Loucy (cell line): Measurements from ENCODE around the gene ZNF83.
A peak's percentile ranks its signal among the peaks of the same experiment; 100 is the strongest.

Source experiments
- H2AFZ ChIP-seq: fragments of 200-600 bp; sonication (generic); 2 replicates; pipeline ENCODE4 v1.6.0; 2016; ENCODE audit warnings: antibody characterized with exemption, mild to moderate bottlenecking, low read length, moderate library complexity
- H3F3A ChIP-seq: fragments of 200-600 bp; 2 replicates; pipeline ENCODE4 v1.6.0; 2016; ENCODE audit warnings: antibody characterized with exemption, low read depth, mild to moderate bottlenecking
- H3K27me3 ChIP-seq: fragments of 200-600 bp; sonication (generic); 2 replicates; pipeline ENCODE4 v1.6.1; 2014; ENCODE audit warnings: low read length, mild to moderate bottlenecking; ENCODE audit not compliant: insufficient read depth, poor library complexity, severe bottlenecking
- H3K36me3 ChIP-seq: fragments of 200-600 bp; sonication (generic); 2 replicates; pipeline ENCODE4 v1.6.1; 2016; ENCODE audit warnings: low read length; ENCODE audit not compliant: insufficient read depth
- H3K4me1 ChIP-seq: fragments of 200-600 bp; sonication (generic); 2 replicates; pipeline ENCODE4 v1.5.1; 2014; ENCODE audit warnings: low read length, mild to moderate bottlenecking; ENCODE audit not compliant: insufficient read depth, poor library complexity, severe bottlenecking
- H3K4me2 ChIP-seq: fragments of 200-600 bp; sonication (generic); 2 replicates; pipeline ENCODE4 v1.6.0; 2014; ENCODE audit warnings: antibody characterized with exemption, low read length, low read depth, mild to moderate bottlenecking; ENCODE audit not compliant: poor library complexity, severe bottlenecking
- H3K4me3 ChIP-seq: fragments of 200-600 bp; sonication (generic); 2 replicates; pipeline ENCODE4 v1.5.1; 2014; ENCODE audit warnings: low read length, mild to moderate bottlenecking, mixed read lengths; ENCODE audit not compliant: poor library complexity, severe bottlenecking
- H3K79me2 ChIP-seq: fragments of 200-600 bp; sonication (generic); 2 replicates; pipeline ENCODE4 v1.6.1; 2014; ENCODE audit warnings: low read length; ENCODE audit not compliant: insufficient read depth
- H3K9ac ChIP-seq: fragments of 200-600 bp; sonication (generic); 2 replicates; pipeline ENCODE4 v1.6.0; 2014; ENCODE audit warnings: mild to moderate bottlenecking, low read depth, low read length, moderate library complexity; ENCODE audit not compliant: poor library complexity, severe bottlenecking
- H3K9me2 ChIP-seq: fragments of 200-600 bp; sonication (generic); replicated peaks from 2 replicates; pipeline ENCODE4 v1.6.1; 2016; ENCODE audit warnings: low read depth, low read length, mixed read lengths
- H3K9me3 ChIP-seq: fragments of 200-600 bp; sonication (generic); 2 replicates; pipeline ENCODE4 v1.6.1; 2014; ENCODE audit warnings: mild to moderate bottlenecking, antibody characterized with exemption, low read length, low read depth; ENCODE audit not compliant: insufficient read depth
- H4K20me1 ChIP-seq: fragments of 200-600 bp; sonication (generic); 2 replicates; pipeline ENCODE4 v1.6.0; 2014; ENCODE audit warnings: antibody characterized with exemption, low read length, mild to moderate bottlenecking; ENCODE audit not compliant: insufficient read depth, poor library complexity, severe bottlenecking
- CTCF ChIP-seq: fragments of 200-600 bp; sonication (generic); conservative IDR thresholded peaks from 2 replicates; pipeline ENCODE4 v1.5.1; 2014; ENCODE audit warnings: mild to moderate bottlenecking, antibody characterized with exemption, low read length
- EZH2phosphoT487 ChIP-seq: fragments of 200-600 bp; IDR thresholded peaks from 2 replicates; pipeline ENCODE4 v1.6.1; 2018; ENCODE audit warnings: antibody characterized with exemption, mild to moderate bottlenecking, moderate library complexity, borderline replicate concordance

ZNF83 gene

DNA sequence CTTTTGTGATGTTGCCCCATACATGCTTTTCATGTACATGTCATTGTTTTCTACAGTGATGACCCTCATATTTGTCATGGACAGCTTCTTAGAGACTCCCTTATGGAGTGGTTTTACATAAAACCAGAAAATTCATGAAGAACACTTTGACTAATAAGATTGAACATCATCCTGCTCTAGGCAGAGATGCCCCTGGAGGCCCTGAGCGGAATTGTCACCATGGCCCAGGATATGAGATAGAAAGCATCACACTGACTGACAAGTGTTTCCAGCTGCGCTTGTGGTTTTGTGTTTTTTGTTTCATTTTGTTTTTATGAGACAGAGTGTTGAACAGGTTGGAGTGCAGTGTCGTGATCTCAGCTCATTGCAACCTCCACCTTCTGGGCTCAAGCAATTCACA is 45.9 kb downstream of the ZNF83 start:
- Histone ChIP-seq H3F3A (no peaks in the 10 kb centered on the region), H3K27me3 (no peaks in the 10 kb centered on the region), H3K9ac (no peak overlapping the region), H3K9me2 (no peaks in the 10 kb centered on the region), H3K36me3 (peaks cover 20% of the 10 kb centered on the region; the same call in 1 of the 2 replicates), H3K4me2 (no peak overlapping the region), H3K79me2 (no peaks in the 10 kb centered on the region), H4K20me1 (no peaks in the 10 kb centered on the region), H3K4me3 (no peak overlapping the region), H2AFZ (no peak overlapping the region), H3K9me3 (no peaks in the 10 kb centered on the region), H3K4me1 (no peaks in the 10 kb centered on the region)
- peak; percentile 43 for TF ChIP-seq CTCF
- TF ChIP-seq EZH2phosphoT487 = no peak

DNA sequence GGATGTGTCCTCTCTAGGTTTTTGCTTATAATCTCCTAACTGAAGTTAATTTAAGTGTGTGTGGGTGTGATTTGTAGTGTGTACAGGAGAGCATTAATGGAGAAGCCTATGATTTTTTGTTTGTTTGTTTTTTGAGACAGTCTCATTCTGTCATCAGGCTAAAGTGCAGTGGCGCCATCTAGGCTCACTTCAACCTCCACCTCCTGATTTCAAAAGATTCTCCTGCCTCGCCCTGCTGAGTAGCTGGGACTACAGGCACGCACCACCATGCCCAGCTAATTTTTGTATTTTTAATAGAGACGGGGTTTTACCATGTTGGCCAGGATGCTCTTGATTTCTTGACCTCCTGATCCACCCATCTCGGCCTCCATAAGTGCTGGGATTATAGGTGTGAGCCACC is 47.4 kb downstream of the ZNF83 start:
- TF ChIP-seq EZH2phosphoT487 (no peak), CTCF (peak; percentile 67)
- H3K4me3 ChIP-seq = no peak overlapping the region

GRCh38 chr19:52585604-52586003 is 52.6 kb downstream of the ZNF83 start:
- Histone ChIP-seq H3K4me2 (no peak overlapping the region), H3K36me3 (peaks cover 35% of the 10 kb centered on the region), H3K27me3 (no peaks in the 10 kb centered on the region), H3K79me2 (no peaks in the 10 kb centered on the region; the same call in 1 of the 2 replicates), H2AFZ (no peak overlapping the region), H3F3A (no peaks in the 10 kb centered on the region), H3K9me3 (no peaks in the 10 kb centered on the region), H3K4me3 (no peak overlapping the region), H4K20me1 (no peaks in the 10 kb centered on the region), H3K4me1 (no peaks in the 10 kb centered on the region), H3K9ac (no peak overlapping the region), H3K9me2 (no peaks in the 10 kb centered on the region)
- TF ChIP-seq EZH2phosphoT487 = no peak
- no peak for TF ChIP-seq CTCF

More for the DNA sequence above, 47.4 kb downstream of the ZNF83 start:
- Histone ChIP-seq H3K9ac (no peak overlapping the region), H3K27me3 (no peaks in the 10 kb centered on the region), H3K9me2 (no peaks in the 10 kb centered on the region), H3F3A (no peaks in the 10 kb centered on the region), H3K36me3 (peaks cover 9% of the 10 kb centered on the region; the same call in 1 of the 2 replicates), H3K4me2 (no peak overlapping the region), H4K20me1 (no peaks in the 10 kb centered on the region), H2AFZ (no peak overlapping the region), H3K79me2 (no peaks in the 10 kb centered on the region), H3K9me3 (no peaks in the 10 kb centered on the region), H3K4me1 (no peaks in the 10 kb centered on the region)
